Lower leg skin (tissue), 3 donors: ENCODE results near the gene CLEC2L.

Source experiments
- CTCF ChIP-seq, 3 donors: fragments of 450-650 bp; IDR thresholded peaks; one replicate each; pipeline ENCODE4 v1.5.1; 2016; ENCODE audit warnings: antibody characterized with exemption in 3 of 3, mild to moderate bottlenecking in 3 of 3, moderate library complexity in 2 of 3
- POLR2A ChIP-seq, 2 donors: fragments of 450-650 bp; IDR thresholded peaks; one replicate each; pipeline ENCODE4 v1.6.1; 2016 to 2017; ENCODE audit warnings: antibody characterized with exemption in 2 of 2, mild to moderate bottlenecking in 1 of 2, moderate library complexity in 1 of 2

- TF ChIP-seq POLR2A (IDR thresholded peaks at IDR 0.05) (no peak), CTCF (IDR thresholded peaks at IDR 0.05) (no peak)
Measured at GRCh38 chr7:139582130-139582650, 58.7 kb downstream of the CLEC2L start.
